ENCODE results near the gene CSNK1G2.

CSNK1G2 gene

GRCh38 chr19:1941146-1942077, at the start of gene CSNK1G2:
TSS of gene CSNK1G2 (plus strand) at chr19:1941172. CDS start at chr19:1969773, 28,601 bp downstream.
- DNase-seq = no peak

- no peak for DNase-seq
Measured at GRCh38 chr19:1893791-1894190, 47.2 kb upstream of the CSNK1G2 start.

- DNase-seq = no peak
Measured at GRCh38 chr19:1896508-1896907, 44.5 kb upstream of the CSNK1G2 start.

- DNase-seq = no peak
Measured at GRCh38 chr19:1901940-1902404, 39.0 kb upstream of the CSNK1G2 start.

- DNase-seq = no peak
Measured at GRCh38 chr19:1902923-1903322, 38.0 kb upstream of the CSNK1G2 start.

- no peak for DNase-seq
Measured at GRCh38 chr19:1904860-1905109, 36.2 kb upstream of the CSNK1G2 start.

GRCh38 chr19:1905110-1905862, 35.7 kb upstream of the CSNK1G2 start, which contains the start of the genes ADAT3 and SCAMP4:
TSS of gene ADAT3 (plus strand) at chr19:1905399. CDS start at chr19:1912048, 6,649 bp downstream.
TSS of gene SCAMP4 (plus strand) at chr19:1905399. CDS start at chr19:1915020, 9,621 bp downstream.
- peak; percentile 95 for DNase-seq

- DNase-seq = no peak
Measured at GRCh38 chr19:1905863-1906375, 35.1 kb upstream of the CSNK1G2 start.

GRCh38 chr19:1906985-1907562, 33.9 kb upstream of the CSNK1G2 start:
- no peak for DNase-seq

GRCh38 chr19:1907563-1908363, 33.2 kb upstream of the CSNK1G2 start:
- no peak for DNase-seq

GRCh38 chr19:1908364-1908678, 32.7 kb upstream of the CSNK1G2 start:
- no peak for DNase-seq

GRCh38 chr19:1909761-1910080, 31.3 kb upstream of the CSNK1G2 start:
- no peak for DNase-seq

GRCh38 chr19:1910177-1910576, 30.8 kb upstream of the CSNK1G2 start:
- DNase-seq = no peak

- DNase-seq = no peak
Measured at GRCh38 chr19:1911098-1911497, 29.9 kb upstream of the CSNK1G2 start.

GRCh38 chr19:1911995-1912394, 29.0 kb upstream of the CSNK1G2 start:
- no peak for DNase-seq

- DNase-seq = no peak
Measured at GRCh38 chr19:1912760-1913505, 28.0 kb upstream of the CSNK1G2 start.

- no peak for DNase-seq
Measured at GRCh38 chr19:1913781-1914577, 27.0 kb upstream of the CSNK1G2 start.

- no peak for DNase-seq
Measured at GRCh38 chr19:1914826-1915341, 26.1 kb upstream of the CSNK1G2 start.

GRCh38 chr19:1917146-1917545, 23.8 kb upstream of the CSNK1G2 start:
- no peak for DNase-seq

- DNase-seq = no peak
Measured at GRCh38 chr19:1917926-1918325, 23.0 kb upstream of the CSNK1G2 start.

- no peak for DNase-seq
Measured at GRCh38 chr19:1918975-1919374, 22.0 kb upstream of the CSNK1G2 start.
